GM15510 (cell line): ENCODE measurements around the gene FCHO1.

Source experiments
- POLR2A ChIP-seq: IDR thresholded peaks from 3 replicates; pipeline ENCODE4 v1.6.1; 2011; ENCODE audit warnings: borderline replicate concordance; ENCODE audit not compliant: insufficient read length; ENCODE audit errors: extremely low read depth

The FCHO1 gene

GRCh38 chr19:17748884-17749638 lies 2.2 kb upstream of the FCHO1 start:
- TF ChIP-seq POLR2A: no peak

- no peak for TF ChIP-seq POLR2A
Measured at GRCh38 chr19:17749912-17750317, 1.4 kb upstream of the FCHO1 start.

- TF ChIP-seq POLR2A: no peak
Measured at GRCh38 chr19:17751912-17752273, 616 bp downstream of the FCHO1 start.

GRCh38 chr19:17752865-17753639 lies 1.8 kb downstream of the FCHO1 start:
- TF ChIP-seq POLR2A: no peak

- TF ChIP-seq POLR2A: no peak
Measured at GRCh38 chr19:17753976-17754375, 2.7 kb downstream of the FCHO1 start.

- TF ChIP-seq POLR2A: no peak
Measured at GRCh38 chr19:17754634-17755442, 3.6 kb downstream of the FCHO1 start.

GRCh38 chr19:17755443-17755890 lies 4.2 kb downstream of the FCHO1 start:
- TF ChIP-seq POLR2A: no peak

GRCh38 chr19:17755977-17756670 lies 4.8 kb downstream of the FCHO1 start:
- TF ChIP-seq POLR2A: no peak

GRCh38 chr19:17757125-17757524 lies 5.8 kb downstream of the FCHO1 start:
- no peak for TF ChIP-seq POLR2A

- no peak for TF ChIP-seq POLR2A
Measured at GRCh38 chr19:17758515-17758914, 7.2 kb downstream of the FCHO1 start.

GRCh38 chr19:17761148-17761547 lies 9.9 kb downstream of the FCHO1 start:
- no peak for TF ChIP-seq POLR2A

GRCh38 chr19:17762505-17763229 lies 11.4 kb downstream of the FCHO1 start:
- TF ChIP-seq POLR2A: no peak

- no peak for TF ChIP-seq POLR2A
Measured at GRCh38 chr19:17764348-17764747, 13.1 kb downstream of the FCHO1 start.

GRCh38 chr19:17765069-17765618 lies 13.9 kb downstream of the FCHO1 start:
- TF ChIP-seq POLR2A: no peak
